ENCODE results near the gene CDH18. TPM values are rescaled to one million over a fixed set of nuclear protein-coding genes. Genes with fewer than 3 reads are reported as not detected.

The CDH18 gene
- total and polyA plus RNA-seq, 2 donors (not counting 3 experiments of a cell fraction or from before 2014, with no cell fraction given): 0.06 TPM; not detected in 1

- dilution Hi-C loops (cut with MboI; ENCODE audit: extremely low pct_ligation_motif_present, low sequenced_read_pairs): no loop called here
- H3K9ac ChIP-seq (replicated peaks; ENCODE audit: extremely low read depth, insufficient read depth, low read length): no peak overlapping the region
- no peaks in the 10 kb centered on the region for H3K36me3 ChIP-seq (ENCODE audit: control insufficient read depth in 2 of 2, extremely low read depth in 1 of 2, insufficient read depth in 2 of 2, low read length in 2 of 2)
- no peak overlapping the region for H3K4me3 ChIP-seq (replicated peaks in 1 of 3; ENCODE audit: insufficient read depth in 1 of 3, low read depth in 1 of 3, low read length in 3 of 3)
- BruUV-seq (replicated peaks): no TSS peak
- CTCF ChIA-PET: no interaction called here
- POLR2A ChIA-PET: no interaction called here
- H3K27ac ChIP-seq (ENCODE audit: insufficient read depth, low read depth, low read length): peak overlapping the region; percentile 63
- no peak overlapping the region for H2AFZ ChIP-seq (ENCODE audit: low read depth, low read length)
- DNase-seq (ENCODE audit: low read depth, low spot score) (peak; percentile 89), FAIRE-seq (no peak)
- no peaks in the 10 kb centered on the region for H3K27me3 ChIP-seq (ENCODE audit: control insufficient read depth in 2 of 2, insufficient read depth in 2 of 2, low read length in 2 of 2)
- H3K9me3 ChIP-seq (replicated peaks; ENCODE audit: control insufficient read depth, insufficient read depth, low read length): no peaks in the 10 kb centered on the region
- peak overlapping the region; percentile 12 for H3K4me2 ChIP-seq (ENCODE audit: insufficient read depth, low read length)
- H3K4me1 ChIP-seq (ENCODE audit: control insufficient read depth, extremely low read depth, insufficient read depth, low read length): peaks cover 14% of the 10 kb centered on the region
- no peaks in the 10 kb centered on the region for H3K9me1 ChIP-seq (replicated peaks; ENCODE audit: control insufficient read depth, extremely low read depth, insufficient read depth, low read length)
- H4K20me1 ChIP-seq (replicated peaks; ENCODE audit: control insufficient read depth, extremely low read depth, insufficient read depth, low read length): no peaks in the 10 kb centered on the region
- peak; percentile 89 for TF ChIP-seq FOS (IDR thresholded peaks at IDR 0.05; ENCODE audit: borderline replicate concordance, insufficient read depth, low read length)
- no peak for TF ChIP-seq CTCF (IDR thresholded peaks at IDR 0.05; ENCODE audit: extremely low read depth in 1 of 2, insufficient read depth in 1 of 2, low read depth in 1 of 2, low read length in 2 of 2)
- TF ChIP-seq GATA2 (IDR thresholded peaks at IDR 0.05; ENCODE audit: insufficient read depth, insufficient read length, low read depth, low read length): peak; percentile 15
- peak; percentile 99 for TF ChIP-seq JUN (IDR thresholded peaks at IDR 0.05; ENCODE audit: borderline replicate concordance, insufficient read depth, insufficient read length, low read depth)
- intact Hi-C loops (cut with micrococcal nuclease): loop anchor here (5.0 kb wide), 1 partner anchor 161 kb away; no protein-coding TSS in a partner anchor
- H3K79me2 ChIP-seq (ENCODE audit: control insufficient read depth, insufficient read depth, low read length): no peaks in the 10 kb centered on the region
These were observed 59.2 kb downstream of the CDH18 start for GRCh38 chr5:19928562-19929421.

Data from endothelial cell of umbilical vein (primary cell).